Panc1 (cell line): ENCODE data around the gene GBE1. TPM values are rescaled to one million over a fixed set of nuclear protein-coding genes. Genes with fewer than 3 reads are reported as not detected.

Experiments used
- ATAC-seq: fragments of 200-7000 bp; cut with Tn5 transposase; 2 replicates; pipeline ENCODE4 v1.9.1; 2020; ENCODE audit warnings: mild to moderate bottlenecking, moderate library complexity
- BruUV-seq: library from RNA; stranded (reverse); fragments of 400-500 nt; replicated peaks from 2 replicates; lab custom pipeline; 2021; lab: Mats Ljungman, UMichigan
- CTCF ChIA-PET: fragments of 300-600 bp; sonication (Branson Sonifier 250); formaldehyde crosslinking; loops from one replicate; lab custom pipeline; 2022; ENCODE audit warnings: antibody characterized with exemption; lab: Charles Lee
- POLR2A ChIA-PET: fragments of 300-600 bp; sonication (Branson Sonifier 250); formaldehyde crosslinking; loops from one replicate; lab custom pipeline; 2022; ENCODE audit warnings: antibody characterized with exemption; lab: Charles Lee
- DNase-seq: peaks from one replicate; pipeline ENCODE4 v3.0.0-alpha.2; 2010; ENCODE audit warnings: low read depth, low spot score
- H3K27ac ChIP-seq: 2 replicates; pipeline ENCODE4 v1.5.1; 2011; ENCODE audit warnings: mild to moderate bottlenecking, low read length, inconsistent platforms
- H3K27me3 ChIP-seq: fragments of 200-500 bp; sonication (Bioruptor generic); 2 replicates; pipeline ENCODE4 v1.6.0; 2014; ENCODE audit warnings: low read length, inconsistent platforms; ENCODE audit not compliant: control insufficient read depth, insufficient read depth
- H3K36me3 ChIP-seq: fragments of 200-500 bp; sonication (Bioruptor generic); 2 replicates; pipeline ENCODE4 v1.5.1; 2014; ENCODE audit warnings: inconsistent platforms, mild to moderate bottlenecking, low read length, moderate library complexity; ENCODE audit not compliant: control insufficient read depth, insufficient read depth
- H3K4me1 ChIP-seq: 2 replicates; pipeline ENCODE4 v1.5.1; 2011; ENCODE audit warnings: inconsistent platforms, mild to moderate bottlenecking, low read length, moderate library complexity; ENCODE audit not compliant: control insufficient read depth, insufficient read depth
- H3K4me3 ChIP-seq, 2 experiments: 2 replicates each; pipeline ENCODE4 v1.5.1; 2011 to 2012; ENCODE audit warnings: low read depth in 2 of 2, low read length in 2 of 2, mild to moderate bottlenecking in 2 of 2, inconsistent platforms in 1 of 2, moderate library complexity in 1 of 2
- H3K9me3 ChIP-seq: fragments of 200-500 bp; sonication (Bioruptor generic); 2 replicates; pipeline ENCODE4 v1.5.1; 2014; ENCODE audit warnings: low read depth, mild to moderate bottlenecking, inconsistent platforms, low read length, moderate library complexity; ENCODE audit not compliant: control insufficient read depth, insufficient read depth
- CTCF ChIP-seq: fragments of 450-650 bp; IDR thresholded peaks from 2 replicates; pipeline ENCODE4 v1.5.1; 2017; ENCODE audit warnings: mild to moderate bottlenecking
- POLR2AphosphoS5 ChIP-seq: IDR thresholded peaks from 2 replicates; pipeline ENCODE4 v1.6.1; 2012; ENCODE audit warnings: mild to moderate bottlenecking, low read depth, low read length, moderate library complexity
- REST ChIP-seq, 2 experiments: IDR thresholded peaks; 2 replicates each; pipeline ENCODE4 v1.6.1; 2011 to 2012; ENCODE audit warnings: low read depth in 2 of 2, control low read depth in 1 of 2, low read length in 1 of 2, mild to moderate bottlenecking in 1 of 2, moderate library complexity in 1 of 2; ENCODE audit not compliant: insufficient read depth in 1 of 2
- SIN3A ChIP-seq: IDR thresholded peaks from 2 replicates; pipeline ENCODE4 v1.6.1; 2012; ENCODE audit warnings: low read depth, mild to moderate bottlenecking, low read length, moderate library complexity, borderline replicate concordance; ENCODE audit not compliant: insufficient read depth
- TCF7L2 ChIP-seq: IDR thresholded peaks from 2 replicates; pipeline ENCODE4 v1.6.1; 2011; ENCODE audit warnings: mild to moderate bottlenecking, low read depth, low read length, inconsistent platforms
- in situ Hi-C: cut with HindIII; loops from 2 replicates; pipeline ENCODE4 v1.10.0; 2016; ENCODE audit warnings: low sequenced_read_pairs, low pct_unique_long_range_greater_than_20kb
- intact Hi-C: fragments of 100-400 bp; cut with micrococcal nuclease; formaldehyde crosslinking; loops from one replicate; pipeline ENCODE4 v1.10.0; 2022; ENCODE audit not compliant: unreplicated experiment
- total RNA-seq: library from RNA; stranded (reverse); gene quantifications from one replicate; pipeline ENCODE4 v1.2.1, GENCODE V29; 2021; ENCODE audit not compliant: unreplicated experiment

GBE1 gene
- total RNA-seq, 1 experiment from 2014 or later, result 30.4 TPM

- no peak for ATAC-seq
- Histone ChIP-seq H3K4me3 (no peak overlapping the region), H3K4me1 (no peaks in the 10 kb centered on the region), H3K27me3 (no peaks in the 10 kb centered on the region), H3K9me3 (no peaks in the 10 kb centered on the region), H3K36me3 (no peaks in the 10 kb centered on the region; the same call in 1 of the 2 replicates), H3K27ac (no peak overlapping the region)
- POLR2A ChIA-PET, result no interaction called here
- CTCF ChIA-PET, result no interaction called here
- TF ChIP-seq CTCF, result no peak
- TF ChIP-seq POLR2AphosphoS5, result no peak
- no peak for TF ChIP-seq TCF7L2
- no peak for TF ChIP-seq REST (IDR thresholded peaks at IDR 0.05; ENCODE audit: insufficient read depth in 1 of 2, low read depth in 2 of 2, low read length in 1 of 2)
- no peak for TF ChIP-seq SIN3A
- BruUV-seq, result no TSS peak
- no peak for DNase-seq
- in situ Hi-C loops, result no loop called here
- intact Hi-C loops, result no loop called here
Observed at GRCh38 chr3:81568378-81568777, 193.1 kb downstream of the GBE1 start.

GRCh38 chr3:81565041-81565440 is 196.4 kb downstream of the GBE1 start:
- CTCF ChIA-PET, result no interaction called here
- intact Hi-C loops, result no loop called here
- Histone ChIP-seq H3K4me3 (no peak overlapping the region), H3K27me3 (no peaks in the 10 kb centered on the region), H3K9me3 (no peaks in the 10 kb centered on the region), H3K4me1 (no peaks in the 10 kb centered on the region), H3K36me3 (no peaks in the 10 kb centered on the region), H3K27ac (no peak overlapping the region)
- in situ Hi-C loops, result no loop called here
- ATAC-seq (no peak), DNase-seq (no peak)
- POLR2A ChIA-PET, result no interaction called here
- TF ChIP-seq REST (IDR thresholded peaks at IDR 0.05; ENCODE audit: insufficient read depth in 1 of 2, low read depth in 2 of 2, low read length in 1 of 2) (no peak), TCF7L2 (no peak), POLR2AphosphoS5 (no peak), CTCF (no peak), SIN3A (no peak)
- no TSS peak for BruUV-seq
